A549 (cell line): ENCODE measurements around the gene OSTF1.

Experiments
- MAZ ChIP-seq: fragments of 150-350 bp; IDR thresholded peaks from 2 replicates; pipeline ENCODE4 v1.6.1; 2014; ENCODE audit warnings: antibody characterized with exemption, low read depth, low read length, borderline replicate concordance
- TF ChIP-seq, protein P1 (sequence below): fragments of >200 bp; sonication (Bioruptor Twin); formaldehyde crosslinking; IDR thresholded peaks from 3 replicates; pipeline ENCODE4 v1.5.1; 2016

GRCh38 chr9:75167281-75167680 lies 79.0 kb downstream of the OSTF1 start:
- TF ChIP-seq, protein P1, sequence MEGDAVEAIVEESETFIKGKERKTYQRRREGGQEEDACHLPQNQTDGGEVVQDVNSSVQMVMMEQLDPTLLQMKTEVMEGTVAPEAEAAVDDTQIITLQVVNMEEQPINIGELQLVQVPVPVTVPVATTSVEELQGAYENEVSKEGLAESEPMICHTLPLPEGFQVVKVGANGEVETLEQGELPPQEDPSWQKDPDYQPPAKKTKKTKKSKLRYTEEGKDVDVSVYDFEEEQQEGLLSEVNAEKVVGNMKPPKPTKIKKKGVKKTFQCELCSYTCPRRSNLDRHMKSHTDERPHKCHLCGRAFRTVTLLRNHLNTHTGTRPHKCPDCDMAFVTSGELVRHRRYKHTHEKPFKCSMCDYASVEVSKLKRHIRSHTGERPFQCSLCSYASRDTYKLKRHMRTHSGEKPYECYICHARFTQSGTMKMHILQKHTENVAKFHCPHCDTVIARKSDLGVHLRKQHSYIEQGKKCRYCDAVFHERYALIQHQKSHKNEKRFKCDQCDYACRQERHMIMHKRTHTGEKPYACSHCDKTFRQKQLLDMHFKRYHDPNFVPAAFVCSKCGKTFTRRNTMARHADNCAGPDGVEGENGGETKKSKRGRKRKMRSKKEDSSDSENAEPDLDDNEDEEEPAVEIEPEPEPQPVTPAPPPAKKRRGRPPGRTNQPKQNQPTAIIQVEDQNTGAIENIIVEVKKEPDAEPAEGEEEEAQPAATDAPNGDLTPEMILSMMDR = no peak
- no peak for TF ChIP-seq MAZ
